HG03095 (cell line): Measurements from ENCODE around the gene INSR.
"Not testable (repeated sequence)": the region's sequence is repeated elsewhere in the genome, so short reads cannot be mapped to it uniquely, and the experiment has no call there.

Experiments used
- ATAC-seq: cut with Tn5 transposase; IDR thresholded peaks from one replicate; pipeline ENCODE4 v1.9.1; 2021; ENCODE audit warnings: moderate library complexity; ENCODE audit not compliant: unreplicated experiment

Gene INSR

GRCh38 chr19:7258840-7259395, 35.3 kb downstream of the INSR start:
- ATAC-seq, result no peak

GRCh38 chr19:7258041-7258839, 36.0 kb downstream of the INSR start:
- no peak for ATAC-seq

DNA sequence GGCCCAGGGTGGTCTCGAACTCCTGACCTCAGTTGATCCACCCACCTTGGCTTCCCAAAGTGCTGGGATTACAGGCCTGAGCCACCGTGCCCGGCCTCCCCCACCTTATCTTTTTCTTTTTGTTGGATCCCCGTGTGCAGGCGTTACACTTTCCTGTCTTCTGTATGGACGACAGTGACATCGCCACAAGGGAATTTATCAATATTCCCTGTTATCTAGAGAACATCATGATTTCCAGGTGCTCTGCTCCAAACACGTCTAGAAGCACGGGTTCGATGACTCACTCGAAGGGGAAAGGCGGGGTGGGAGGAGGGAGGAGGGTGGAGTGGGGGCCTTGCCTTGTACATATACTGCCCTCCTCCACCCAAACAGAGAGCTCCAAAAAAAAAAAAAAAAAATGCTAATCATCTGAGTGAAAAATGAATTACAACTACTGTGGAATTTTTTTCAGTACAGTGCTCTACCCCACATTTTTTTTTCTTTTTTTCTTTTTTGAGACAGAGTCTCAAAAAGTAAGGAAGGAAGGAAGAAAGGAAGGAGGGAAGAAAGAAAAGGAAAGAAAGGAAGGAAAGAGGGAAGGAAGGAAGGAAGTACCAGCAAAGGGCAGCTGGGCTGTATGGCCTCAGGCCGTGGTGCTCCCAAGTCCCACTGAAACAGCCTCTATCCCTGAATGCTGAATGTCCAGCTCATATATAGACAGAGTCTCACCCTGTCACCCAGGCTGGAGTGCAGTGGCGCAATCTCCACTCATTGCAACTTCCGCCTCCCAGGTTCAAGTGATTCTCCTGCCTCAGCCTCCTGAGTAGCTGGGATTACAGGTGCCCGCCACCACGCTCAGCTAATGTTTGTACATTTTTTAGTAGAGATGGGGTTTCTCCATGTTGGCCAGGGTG, 36.8 kb downstream of the INSR start:
- no peak for ATAC-seq

DNA sequence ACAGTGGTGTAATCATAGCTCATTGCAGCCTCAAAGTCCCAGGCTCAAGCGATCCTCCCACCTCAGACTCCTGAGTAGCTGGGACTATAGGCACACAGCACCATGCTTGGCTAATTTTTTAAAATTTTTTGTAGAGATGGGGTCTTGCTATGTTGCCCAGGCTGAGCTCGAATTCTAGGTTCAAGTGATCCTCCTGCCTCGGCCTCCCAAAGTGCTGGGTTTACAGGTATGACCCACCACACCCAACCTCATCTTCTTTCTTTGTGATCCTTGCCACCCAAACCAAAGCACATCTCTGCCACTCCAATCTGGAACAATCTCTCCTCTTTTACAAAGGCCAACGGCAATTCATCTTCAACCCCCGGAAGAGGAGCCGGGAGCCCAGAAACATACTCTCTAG, 38.6 kb downstream of the INSR start:
- no peak for ATAC-seq

- ATAC-seq, result no peak
These were observed 39.1 kb downstream of the INSR start for GRCh38 chr19:7255119-7255518.

- no peak for ATAC-seq
These were observed 39.6 kb downstream of the INSR start for GRCh38 chr19:7254590-7254989.

- no peak for ATAC-seq
These were observed 41.9 kb downstream of the INSR start for GRCh38 chr19:7252364-7252763.

DNA sequence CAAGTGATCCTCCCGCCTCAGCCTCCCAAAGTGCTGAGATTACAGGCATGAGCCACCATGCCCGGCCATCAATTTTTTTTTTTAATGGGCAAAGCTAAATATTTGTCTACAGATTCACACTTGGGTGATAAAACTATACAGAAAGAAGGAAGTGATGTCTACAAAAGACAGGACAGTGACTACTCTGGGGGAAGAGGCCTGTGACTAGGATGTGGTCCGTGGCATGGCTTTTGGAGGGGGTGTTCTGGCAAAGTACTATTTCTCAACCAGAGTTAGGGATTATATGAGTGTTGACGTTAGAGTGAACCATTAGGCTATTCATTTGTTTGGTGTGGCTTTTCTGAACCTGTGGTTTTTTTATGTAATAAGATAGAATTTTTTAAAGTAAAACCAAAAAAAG, 42.7 kb downstream of the INSR start:
- no peak for ATAC-seq

DNA sequence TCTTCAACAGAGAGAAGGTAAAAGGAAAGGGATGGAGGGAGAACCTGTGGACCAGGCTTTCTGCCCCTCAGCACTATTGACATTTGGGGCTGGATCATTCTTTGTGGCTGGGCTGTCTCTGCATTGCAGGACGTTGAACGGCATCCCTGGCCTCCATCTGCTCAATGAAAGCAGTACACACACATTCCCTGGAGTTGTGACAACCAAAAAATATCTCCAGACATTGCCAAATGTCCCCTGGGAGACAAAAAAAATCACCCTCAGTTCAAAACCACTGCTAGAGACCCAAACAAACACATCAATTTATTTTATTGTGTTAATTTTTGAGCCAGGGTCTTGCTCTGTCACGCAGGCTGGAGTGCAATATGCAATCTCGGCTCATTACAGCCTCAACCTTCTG, 43.3 kb downstream of the INSR start:
- no peak for ATAC-seq

GRCh38 chr19:7250057-7250596, 44.1 kb downstream of the INSR start:
- no peak for ATAC-seq

GRCh38 chr19:7247155-7247554, 47.1 kb downstream of the INSR start:
- no peak for ATAC-seq

DNA sequence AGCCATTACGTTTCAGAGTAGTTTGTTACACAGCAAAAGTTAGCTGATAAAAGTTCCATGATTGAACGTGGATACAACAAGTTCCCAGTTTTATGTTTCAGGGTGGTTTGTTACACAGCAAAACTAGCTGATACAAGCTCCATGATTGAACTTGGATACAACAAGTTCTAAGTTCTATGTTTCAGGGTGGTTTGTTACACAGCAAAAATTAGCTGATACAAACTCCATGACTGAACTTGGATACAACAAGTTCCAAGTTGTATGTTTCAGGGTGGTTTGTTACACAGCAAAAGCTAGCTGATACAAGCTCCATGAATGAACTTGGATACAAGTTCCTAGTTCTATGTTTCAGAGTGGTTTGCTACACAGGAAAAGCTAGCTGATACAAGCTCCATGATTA, 47.6 kb downstream of the INSR start:
- no peak for ATAC-seq

- ATAC-seq, result no peak
These were observed 51.5 kb downstream of the INSR start for GRCh38 chr19:7242601-7243258.

GRCh38 chr19:7238051-7238450, 56.2 kb downstream of the INSR start:
- ATAC-seq, result no peak

DNA sequence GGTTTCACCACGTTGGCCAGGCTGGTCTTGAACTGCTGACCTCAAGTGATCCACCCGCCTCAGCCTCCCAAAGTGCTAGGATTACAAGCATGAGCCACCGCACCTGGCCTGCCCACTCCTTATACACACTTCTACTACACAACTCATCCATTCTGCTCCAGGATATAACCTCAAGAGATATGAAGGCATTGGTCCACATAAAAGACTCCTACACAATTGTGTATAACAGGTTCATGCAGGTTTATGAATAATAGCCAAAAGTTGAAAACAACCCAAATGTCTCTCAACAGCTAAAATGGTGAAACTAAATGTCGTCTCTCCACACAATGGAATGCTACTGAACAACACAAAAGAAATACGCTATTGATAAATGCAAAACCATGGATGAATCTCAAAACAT, 58.1 kb downstream of the INSR start:
- no peak for ATAC-seq

GRCh38 chr19:7230826-7231225, 63.4 kb downstream of the INSR start:
- ATAC-seq, result no peak

DNA sequence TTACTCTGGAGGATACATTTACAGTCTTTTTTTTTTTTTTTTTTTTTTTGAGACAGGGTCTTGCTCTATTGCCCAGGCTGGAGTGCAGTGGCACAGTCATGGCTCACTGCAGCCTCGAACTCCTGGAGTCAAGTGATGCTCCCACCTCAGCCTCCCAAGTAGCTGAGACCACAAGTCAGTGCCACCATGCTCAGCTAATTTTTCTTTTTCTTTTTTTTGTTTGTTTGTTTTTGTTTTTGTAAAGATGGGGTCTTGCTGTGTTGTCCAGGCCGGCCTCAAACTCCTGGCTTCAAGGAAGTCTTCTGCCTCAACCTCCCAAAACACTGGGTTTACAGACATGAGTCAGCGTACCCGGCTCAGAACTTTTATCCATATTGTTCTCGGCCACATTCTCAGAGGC, 64.5 kb downstream of the INSR start:
- ATAC-seq, result no peak

DNA sequence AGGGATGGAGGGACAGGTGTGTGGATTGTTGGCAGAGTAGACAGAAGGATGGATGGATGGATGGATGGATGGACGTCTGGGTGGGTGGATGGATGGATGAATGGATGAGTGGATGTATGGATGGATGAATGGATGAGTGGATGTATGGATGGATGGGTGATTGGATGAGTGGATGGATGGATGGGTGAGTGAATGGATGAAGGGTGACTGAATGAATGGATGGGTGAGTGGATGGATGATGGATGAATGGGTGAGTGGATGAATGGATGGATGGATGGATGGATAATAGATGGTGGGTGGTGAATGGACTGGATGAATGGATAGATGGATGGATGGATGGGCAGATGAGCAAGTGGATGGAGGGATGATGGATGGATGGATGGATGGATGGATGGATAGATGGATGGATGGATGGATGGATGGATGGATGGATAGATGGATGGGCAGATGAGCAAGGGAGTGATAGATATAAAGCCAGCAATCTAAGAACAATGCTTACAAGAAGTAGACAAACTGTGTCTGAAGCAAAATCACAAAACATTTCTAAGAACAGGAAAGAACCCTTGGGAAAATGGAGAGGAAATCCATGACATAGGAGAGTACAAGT, 65.2 kb downstream of the INSR start:
- no peak for ATAC-seq

DNA sequence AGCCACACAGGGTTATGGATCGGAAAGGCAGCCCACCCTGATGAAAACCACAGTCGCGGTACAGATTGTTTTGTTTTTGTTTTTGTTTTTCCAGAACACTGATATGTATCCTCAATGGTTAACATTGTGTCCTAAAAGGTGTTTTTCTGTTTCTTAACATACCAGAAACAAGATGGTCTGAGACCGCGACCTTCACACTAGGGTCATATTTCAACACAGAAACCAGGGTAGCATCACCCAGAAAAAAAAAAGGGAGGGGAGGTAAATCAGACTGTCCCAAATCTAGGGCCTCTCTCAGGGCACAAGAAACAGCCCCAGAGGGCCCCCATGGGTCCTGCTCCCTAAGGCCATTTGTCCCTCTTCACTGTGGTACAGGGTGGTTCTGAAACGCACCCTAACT, 66.5 kb downstream of the INSR start:
- ATAC-seq, result no peak

DNA sequence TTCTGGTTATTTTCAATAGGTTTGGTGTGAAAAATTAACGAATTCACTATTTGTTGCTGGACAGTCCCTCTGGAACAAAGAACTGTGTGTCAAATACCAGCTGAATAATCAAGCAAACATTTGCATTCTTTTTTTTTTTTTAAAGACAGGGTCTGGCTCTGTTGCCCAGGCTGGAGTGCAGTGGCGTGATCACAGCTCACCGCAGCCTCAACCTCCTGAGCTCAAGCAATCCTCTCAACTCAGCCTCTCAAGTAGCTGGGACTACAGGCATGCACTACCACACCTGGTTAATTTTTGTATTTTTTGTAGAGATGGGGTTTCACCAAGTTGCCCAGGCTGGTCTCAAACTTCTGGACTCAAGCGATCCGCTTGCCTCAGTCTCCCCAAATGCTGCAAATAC, 67.1 kb downstream of the INSR start:
- ATAC-seq, result not testable (repeated sequence)

DNA sequence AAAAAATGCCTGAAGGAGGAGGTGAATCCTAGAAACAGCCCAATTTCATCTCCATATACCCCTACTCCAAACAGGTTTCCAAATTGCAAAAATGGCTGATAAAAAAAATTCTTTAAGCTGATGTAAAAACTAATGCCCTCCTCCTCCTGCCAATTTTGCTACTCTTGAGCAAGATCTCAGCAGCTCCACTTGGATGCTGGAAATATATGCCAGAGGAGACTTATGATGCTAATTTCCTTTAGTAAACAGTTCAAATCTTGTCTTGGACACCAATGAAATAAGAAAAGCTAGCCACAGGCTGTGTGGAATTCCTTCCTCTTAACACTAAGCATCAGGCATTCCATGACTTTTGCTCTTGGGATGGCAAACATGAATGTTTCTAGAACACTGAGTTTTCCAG, 67.5 kb downstream of the INSR start:
- ATAC-seq, result no peak
